GM12864 (cell line): ENCODE results near the gene EEFSEC.

Experiments used
- DNase-seq: peaks from one replicate; pipeline ENCODE4 v3.0.0-alpha.2; 2011; ENCODE audit warnings: low read depth
- H3K4me3 ChIP-seq: 2 replicates; pipeline ENCODE4 v1.5.1; 2011; ENCODE audit warnings: mild to moderate bottlenecking, low read depth, low read length, control low read depth
- TF ChIP-seq, protein P1 (sequence below): IDR thresholded peaks from 2 replicates; pipeline ENCODE4 v1.5.1; 2011; ENCODE audit warnings: low read depth, mild to moderate bottlenecking, moderate library complexity, low read length, control low read depth, inconsistent platforms; ENCODE audit errors: missing control alignments

Gene EEFSEC

DNA sequence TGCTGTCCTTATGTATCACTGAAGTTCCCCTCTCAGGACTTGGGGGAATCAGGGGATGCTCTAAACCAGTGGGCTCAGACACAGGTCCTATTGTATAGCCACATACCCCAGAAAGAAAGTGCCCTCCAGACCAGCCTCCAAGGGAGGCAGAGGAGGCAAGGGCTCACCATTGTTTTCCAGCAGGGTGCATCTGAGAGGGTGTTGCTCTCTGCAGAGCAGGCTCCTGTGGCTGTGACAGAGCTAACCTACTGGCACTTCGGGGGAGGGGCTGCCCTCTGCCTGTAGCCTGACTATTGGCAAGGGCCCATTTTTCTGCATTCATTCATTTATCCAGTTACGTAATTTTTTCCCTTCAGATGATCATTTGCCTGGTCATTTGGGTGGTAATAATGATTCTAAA, 39.9 kb downstream of the EEFSEC start:
- TF ChIP-seq, protein P1, sequence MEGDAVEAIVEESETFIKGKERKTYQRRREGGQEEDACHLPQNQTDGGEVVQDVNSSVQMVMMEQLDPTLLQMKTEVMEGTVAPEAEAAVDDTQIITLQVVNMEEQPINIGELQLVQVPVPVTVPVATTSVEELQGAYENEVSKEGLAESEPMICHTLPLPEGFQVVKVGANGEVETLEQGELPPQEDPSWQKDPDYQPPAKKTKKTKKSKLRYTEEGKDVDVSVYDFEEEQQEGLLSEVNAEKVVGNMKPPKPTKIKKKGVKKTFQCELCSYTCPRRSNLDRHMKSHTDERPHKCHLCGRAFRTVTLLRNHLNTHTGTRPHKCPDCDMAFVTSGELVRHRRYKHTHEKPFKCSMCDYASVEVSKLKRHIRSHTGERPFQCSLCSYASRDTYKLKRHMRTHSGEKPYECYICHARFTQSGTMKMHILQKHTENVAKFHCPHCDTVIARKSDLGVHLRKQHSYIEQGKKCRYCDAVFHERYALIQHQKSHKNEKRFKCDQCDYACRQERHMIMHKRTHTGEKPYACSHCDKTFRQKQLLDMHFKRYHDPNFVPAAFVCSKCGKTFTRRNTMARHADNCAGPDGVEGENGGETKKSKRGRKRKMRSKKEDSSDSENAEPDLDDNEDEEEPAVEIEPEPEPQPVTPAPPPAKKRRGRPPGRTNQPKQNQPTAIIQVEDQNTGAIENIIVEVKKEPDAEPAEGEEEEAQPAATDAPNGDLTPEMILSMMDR, result no peak
- DNase-seq, result no peak
- no peak overlapping the region for H3K4me3 ChIP-seq

DNA sequence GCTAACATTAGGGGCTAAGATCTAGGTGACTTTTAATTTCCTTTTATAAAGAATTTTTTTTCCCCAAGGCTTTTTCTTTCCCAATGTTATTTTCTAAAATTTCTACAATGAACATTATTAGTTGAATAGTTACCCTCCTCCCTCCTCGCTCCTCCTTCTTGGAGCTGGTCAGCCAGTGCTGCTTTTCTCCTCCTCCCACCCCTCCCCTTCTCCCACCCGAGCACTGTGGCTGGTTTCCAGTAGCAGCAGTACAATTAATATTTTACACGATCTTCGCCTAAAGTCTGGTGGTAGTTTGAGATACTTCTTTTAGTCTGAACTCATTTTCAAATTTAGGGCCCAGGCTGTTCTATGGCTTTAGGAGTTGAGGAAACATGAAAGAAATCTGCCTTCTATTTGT, 41.6 kb downstream of the EEFSEC start:
- TF ChIP-seq, protein P1, result no peak
- no peak for DNase-seq
- no peak overlapping the region for H3K4me3 ChIP-seq

DNA sequence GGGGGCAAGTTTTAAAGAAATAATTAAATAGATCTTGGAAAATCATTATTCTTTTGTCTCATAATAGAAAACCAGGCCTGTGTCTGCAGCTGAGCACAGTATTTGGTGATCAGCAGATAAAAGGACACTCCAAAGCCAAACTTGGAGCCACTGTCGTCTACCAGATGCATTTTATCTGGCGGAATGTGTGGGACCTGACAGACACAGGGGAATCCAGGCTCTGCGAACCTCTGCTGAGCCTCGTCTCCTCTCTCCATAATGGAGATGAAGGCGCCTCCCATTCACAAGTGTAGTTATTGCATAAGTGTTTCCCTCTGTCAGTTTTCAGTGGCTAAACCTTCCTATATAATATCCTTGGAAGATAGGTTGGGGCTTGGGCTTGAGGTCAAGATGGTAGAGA, 42.1 kb downstream of the EEFSEC start:
- TF ChIP-seq, protein P1, result no peak
- H3K4me3 ChIP-seq, result no peak overlapping the region
- no peak for DNase-seq

DNA sequence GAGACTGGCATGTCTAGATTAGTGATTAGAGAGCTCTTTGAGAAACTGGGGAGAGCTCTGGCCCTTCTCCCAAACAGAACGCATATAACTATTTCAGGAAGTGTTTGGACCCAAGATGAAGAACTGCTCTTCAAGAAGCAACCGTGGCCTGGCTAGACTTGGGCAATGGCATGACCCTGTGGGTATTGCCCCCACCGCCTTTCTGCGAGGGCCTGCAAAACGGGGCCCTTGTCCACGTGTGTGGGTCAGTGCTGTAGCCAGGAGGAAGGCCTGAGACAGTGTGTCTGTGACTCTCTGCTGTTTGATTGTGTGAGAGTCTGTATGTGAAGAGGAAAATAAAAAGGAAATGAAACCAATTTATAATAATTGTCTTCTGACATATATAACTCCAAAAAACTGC, 42.5 kb downstream of the EEFSEC start:
- no peak overlapping the region for H3K4me3 ChIP-seq
- no peak for DNase-seq
- TF ChIP-seq, protein P1, result no peak

DNA sequence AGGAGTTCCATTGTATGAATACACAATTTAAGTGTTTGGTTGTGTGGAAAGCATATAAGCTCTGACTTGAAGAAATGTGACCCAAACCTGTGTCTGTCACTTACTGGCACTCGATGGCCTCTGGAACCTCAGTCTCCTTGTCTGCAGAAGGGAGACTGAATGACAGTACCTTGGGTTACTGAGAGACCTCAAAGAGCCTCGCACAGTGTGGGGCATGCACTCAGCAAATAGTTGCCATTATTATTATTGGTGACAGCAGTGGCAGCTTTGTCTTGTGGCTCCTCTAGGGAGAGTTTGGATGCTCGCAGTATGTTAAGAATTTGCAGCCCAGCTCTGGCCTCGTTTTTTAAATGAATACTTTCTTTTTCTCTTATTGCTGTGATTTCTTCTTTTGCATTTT, 43.4 kb downstream of the EEFSEC start:
- TF ChIP-seq, protein P1, result no peak
- no peak for DNase-seq
- H3K4me3 ChIP-seq, result no peak overlapping the region

DNA sequence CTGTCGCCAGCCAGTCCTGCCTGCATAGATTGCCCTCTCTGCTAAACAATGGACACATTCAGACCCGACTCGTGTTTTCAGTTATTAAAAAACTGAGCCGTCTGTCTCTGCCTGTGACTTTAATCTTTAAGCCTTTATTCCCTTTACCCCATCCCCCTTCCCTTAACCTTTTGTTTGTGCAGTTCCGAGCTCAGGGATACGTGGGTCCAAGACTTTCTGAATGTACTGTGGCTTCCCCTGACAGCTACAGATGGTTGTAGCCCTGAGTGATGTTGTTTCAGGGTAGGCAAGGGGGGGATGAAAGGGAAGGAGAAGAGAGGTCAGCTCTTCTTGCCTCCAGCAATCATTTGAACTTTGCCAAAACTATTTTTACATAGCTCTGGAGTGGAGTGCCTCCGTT, 44.6 kb downstream of the EEFSEC start:
- TF ChIP-seq, protein P1, result no peak
- H3K4me3 ChIP-seq, result no peak overlapping the region
- DNase-seq, result no peak

DNA sequence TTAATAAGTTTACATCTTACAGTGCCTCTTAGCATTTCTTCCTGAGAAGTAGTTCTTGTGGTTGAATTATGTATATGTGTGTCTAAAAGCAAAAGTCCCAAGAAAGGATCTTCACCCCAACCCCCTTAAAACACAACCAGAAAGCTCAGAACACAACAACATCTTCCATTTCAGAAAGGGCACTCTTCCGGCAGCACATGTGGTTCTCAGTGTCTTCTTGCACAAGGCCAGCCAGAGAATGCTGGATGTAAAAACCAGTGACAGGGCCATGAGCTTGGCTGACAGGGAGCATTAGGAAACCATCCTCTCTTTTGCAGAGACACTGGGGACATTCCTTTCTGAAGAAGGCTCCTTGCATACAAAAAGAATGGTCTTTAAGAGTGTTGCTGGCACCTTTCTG, 45.0 kb downstream of the EEFSEC start:
- TF ChIP-seq, protein P1, result no peak
- no peak for DNase-seq
- no peak overlapping the region for H3K4me3 ChIP-seq
